H1 (cell line): ENCODE results near the gene IFITM10. TPM values are rescaled to one million over a fixed set of nuclear protein-coding genes. Genes with fewer than 3 reads are reported as not detected.

Source experiments
- CTCF ChIA-PET: fragments of 300-600 bp; sonication (Branson Sonifier 250); formaldehyde crosslinking; loops from one replicate; lab custom pipeline; 2021; ENCODE audit not compliant: partially characterized antibody; lab: Charles Lee
- POLR2A ChIA-PET: fragments of 300-600 bp; sonication (Branson Sonifier 250); formaldehyde crosslinking; loops from one replicate; lab custom pipeline; 2021; ENCODE audit warnings: inconsistent platforms; ENCODE audit not compliant: partially characterized antibody; lab: Charles Lee
- DNase-seq, 2 experiments: peaks; one replicate each; pipeline versions ENCODE4 v3.0.0 to v3.0.0-alpha.2; 2010 to 2022; ENCODE audit warnings: low spot score in 2 of 2, low read depth in 1 of 2, mixed read lengths in 1 of 2
- FAIRE-seq: peaks from 2 replicates; lab custom pipeline; 2011; peaks lifted over from hg19 to GRCh38; lab: Jason Lieb, UNC
- H2AFZ ChIP-seq: 2 replicates; pipeline ENCODE4 v1.8.1; 2012; ENCODE audit warnings: low read length, inconsistent platforms
- H2AK5ac ChIP-seq: 2 replicates; pipeline ENCODE4 v1.6.1; 2013; ENCODE audit warnings: low read depth, low read length
- H2BK120ac ChIP-seq: replicated peaks from 2 replicates; pipeline ENCODE3; 2013; ENCODE audit warnings: low read depth, low read length, inconsistent platforms
- H2BK12ac ChIP-seq: 2 replicates; pipeline ENCODE4 v1.6.1; 2013; ENCODE audit warnings: low read depth, low read length
- H2BK15ac ChIP-seq: 2 replicates; pipeline ENCODE4 v1.6.1; 2013; ENCODE audit warnings: low read length
- H2BK20ac ChIP-seq: 2 replicates; pipeline ENCODE4 v1.6.1; 2013; ENCODE audit warnings: low read length
- H2BK5ac ChIP-seq: 2 replicates; pipeline ENCODE4 v1.6.1; 2013; ENCODE audit warnings: low read depth, low read length
- H3K14ac ChIP-seq: 2 replicates; pipeline ENCODE4 v1.6.1; 2013; ENCODE audit warnings: inconsistent platforms; ENCODE audit not compliant: insufficient read length
- H3K18ac ChIP-seq: 2 replicates; pipeline ENCODE4 v1.6.1; 2013; ENCODE audit warnings: low read length; ENCODE audit errors: extremely low read depth
- H3K23ac ChIP-seq: 2 replicates; pipeline ENCODE4 v1.6.1; 2013; ENCODE audit warnings: inconsistent platforms; ENCODE audit not compliant: insufficient read length
- H3K23me2 ChIP-seq: 2 replicates; pipeline ENCODE4 v1.6.1; 2013; ENCODE audit warnings: low read depth, low read length
- H3K27ac ChIP-seq: 2 replicates; pipeline ENCODE4 v1.6.1; 2011; ENCODE audit warnings: low read depth, low read length, inconsistent platforms
- H3K27me3 ChIP-seq, 4 experiments: replicated peaks in 1 of 4; 1 replicate in 1 of 4; 2 replicates in 3 of 4; pipeline versions ENCODE4 v1.6.1 to v1.8.1; 2011 to 2013; ENCODE audit warnings: low read length in 3 of 4, mild to moderate bottlenecking in 3 of 4, inconsistent platforms in 2 of 4, mixed read lengths in 2 of 4, moderate library complexity in 1 of 4; ENCODE audit not compliant: control insufficient read depth in 3 of 4, insufficient read depth in 3 of 4; ENCODE audit errors: extremely low read depth in 1 of 4
- H3K36me3 ChIP-seq, 4 experiments: 2 replicates each; pipeline versions ENCODE4 v1.6.1 to v1.8.1; 2011 to 2013; ENCODE audit warnings: mild to moderate bottlenecking in 4 of 4, low read length in 3 of 4, moderate library complexity in 2 of 4, control low read depth in 1 of 4, inconsistent platforms in 1 of 4; ENCODE audit not compliant: insufficient read depth in 4 of 4, control insufficient read depth in 2 of 4
- H3K4ac ChIP-seq: replicated peaks from 2 replicates; pipeline ENCODE3; 2013; ENCODE audit warnings: low read length, low read depth, mixed read lengths, inconsistent platforms; ENCODE audit not compliant: insufficient read length
- H3K4me1 ChIP-seq, 4 experiments: replicated peaks in 1 of 4; 1 replicate in 1 of 4; 2 replicates in 3 of 4; pipeline versions ENCODE4 v1.6.1 to v1.8.1; 2011 to 2013; ENCODE audit warnings: low read length in 3 of 4, inconsistent platforms in 2 of 4, mixed read lengths in 1 of 4; ENCODE audit not compliant: insufficient read depth in 4 of 4, control insufficient read depth in 3 of 4
- H3K4me2 ChIP-seq, 2 experiments: 2 replicates each; pipeline versions ENCODE4 v1.6.1 to v1.8.1; 2011 to 2013; ENCODE audit warnings: low read depth in 2 of 2, low read length in 2 of 2, control low read depth in 1 of 2, inconsistent platforms in 1 of 2, mild to moderate bottlenecking in 1 of 2; ENCODE audit not compliant: insufficient read depth in 1 of 2
- H3K4me3 ChIP-seq, 4 experiments: fragments of 200-600, 300-600 bp in 1 of 4; sonication (generic), shearing (Covaris generic), sonication (Bioruptor Twin) in 1 of 4; 2 replicates each; pipeline versions ENCODE4 v1.5.1 to v1.8.1; 2011 to 2016; ENCODE audit warnings: low read length in 4 of 4, low read depth in 3 of 4, control low read depth in 2 of 4, inconsistent platforms in 2 of 4, mild to moderate bottlenecking in 2 of 4, mixed read lengths in 1 of 4, moderate library complexity in 1 of 4; ENCODE audit not compliant: insufficient read depth in 2 of 4; ENCODE audit errors: extremely low read depth in 1 of 4
- H3K56ac ChIP-seq: replicated peaks from 2 replicates; pipeline ENCODE3; 2013; ENCODE audit warnings: low read depth, mild to moderate bottlenecking, mixed read lengths, low read length, inconsistent platforms; ENCODE audit not compliant: insufficient read length
- H3K79me1 ChIP-seq: 2 replicates; pipeline ENCODE4 v1.6.1; 2013; ENCODE audit warnings: low read depth, low read length, control low read depth
- H3K79me2 ChIP-seq, 2 experiments: 2 replicates each; pipeline versions ENCODE4 v1.6.1 to v1.8.1; 2012 to 2013; ENCODE audit warnings: low read length in 2 of 2, mild to moderate bottlenecking in 2 of 2, inconsistent platforms in 1 of 2; ENCODE audit not compliant: insufficient read depth in 2 of 2, control insufficient read depth in 1 of 2
- H3K9ac ChIP-seq, 4 experiments: replicated peaks in 1 of 4; 1 replicate in 1 of 4; 2 replicates in 3 of 4; pipeline versions ENCODE4 v1.6.1 to v1.8.1; 2011 to 2013; ENCODE audit warnings: low read depth in 3 of 4, low read length in 3 of 4, control low read depth in 2 of 4, mild to moderate bottlenecking in 2 of 4, moderate library complexity in 2 of 4, inconsistent platforms in 1 of 4; ENCODE audit errors: extremely low read depth in 1 of 4
- H3K9me3 ChIP-seq, 2 experiments: 2 replicates each; pipeline versions ENCODE4 v1.6.1 to v1.8.1; 2012 to 2013; ENCODE audit warnings: mild to moderate bottlenecking in 2 of 2, moderate library complexity in 2 of 2, control low read depth in 1 of 2, inconsistent platforms in 1 of 2, low read depth in 1 of 2, low read length in 1 of 2, mixed read lengths in 1 of 2; ENCODE audit not compliant: insufficient read depth in 2 of 2
- H4K20me1 ChIP-seq, 2 experiments: replicated peaks in 1 of 2; 2 replicates each; pipeline versions ENCODE3 to v1.8.1; 2011 to 2013; ENCODE audit warnings: inconsistent platforms in 2 of 2, low read length in 2 of 2, mild to moderate bottlenecking in 1 of 2; ENCODE audit not compliant: insufficient read depth in 2 of 2, control insufficient read depth in 1 of 2
- H4K5ac ChIP-seq: 2 replicates; pipeline ENCODE4 v1.6.1; 2013; ENCODE audit warnings: low read length, low read depth, mixed read lengths, inconsistent platforms; ENCODE audit not compliant: insufficient read length
- H4K8ac ChIP-seq: 2 replicates; pipeline ENCODE4 v1.8.0; 2013; ENCODE audit warnings: mild to moderate bottlenecking, moderate library complexity, low read length, inconsistent platforms; ENCODE audit not compliant: insufficient read depth; ENCODE audit errors: extremely low read depth
- H4K91ac ChIP-seq: replicated peaks from 2 replicates; pipeline ENCODE3; 2013; ENCODE audit warnings: low read length, mixed read lengths, inconsistent platforms; ENCODE audit not compliant: insufficient read length
- ATF2 ChIP-seq: IDR thresholded peaks from 2 replicates; pipeline ENCODE4 v1.6.1; 2012; ENCODE audit warnings: low read length, inconsistent platforms
- BRCA1 ChIP-seq: IDR thresholded peaks from 2 replicates; pipeline ENCODE4 v1.6.1; 2012; ENCODE audit warnings: low read depth, low read length, improper control_type of control experiment
- E2F6 ChIP-seq: IDR thresholded peaks from 2 replicates; pipeline ENCODE4 v1.6.1; 2012; ENCODE audit warnings: inconsistent platforms
- JUN ChIP-seq: IDR thresholded peaks from 2 replicates; pipeline ENCODE4 v1.6.1; 2011; ENCODE audit warnings: low read depth, mild to moderate bottlenecking, improper control_type of control experiment, low read length
- JUND ChIP-seq: IDR thresholded peaks from 2 replicates; pipeline ENCODE4 v1.6.1; 2011; ENCODE audit warnings: mild to moderate bottlenecking, improper control_type of control experiment, low read length
- MAFK ChIP-seq: IDR thresholded peaks from 2 replicates; pipeline ENCODE4 v1.6.1; 2012; ENCODE audit warnings: low read depth, mild to moderate bottlenecking, improper control_type of control experiment, low read length
- MAX ChIP-seq: IDR thresholded peaks from 2 replicates; pipeline ENCODE4 v1.6.1; 2012; ENCODE audit warnings: inconsistent platforms
- RFX5 ChIP-seq: IDR thresholded peaks from 2 replicates; pipeline ENCODE4 v1.6.1; 2011; ENCODE audit warnings: low read depth, low read length, improper control_type of control experiment, borderline replicate concordance
- SRF ChIP-seq: IDR thresholded peaks from 2 replicates; pipeline ENCODE4 v1.6.1; 2011; ENCODE audit warnings: mild to moderate bottlenecking, low read depth, low read length, moderate library complexity
- ZNF274 ChIP-seq: IDR thresholded peaks from 2 replicates; pipeline ENCODE4 v1.7.0; 2012; ENCODE audit warnings: low read length, borderline replicate concordance; ENCODE audit errors: extremely low read depth
- WGBS, 2 experiments: shearing (Covaris generic) in 1 of 2; methylation state at CpG; one replicate each; pipeline versions ENCODE4 v1.1.6 to v1.1.7; 2013 to 2015; ENCODE audit warnings: low lambda C conversion rate in 2 of 2, mixed read lengths in 2 of 2, inconsistent platforms in 1 of 2, low coverage in 1 of 2, missing lambda C conversion rate in 1 of 2; ENCODE audit not compliant: insufficient replicate concordance in 2 of 2, insufficient coverage in 1 of 2, insufficient read length in 1 of 2; ENCODE audit errors: extremely low coverage in 1 of 2, missing lambda C conversion rate in 1 of 2; 5-methylcytosine and 5-hydroxymethylcytosine counted together
- polyA plus RNA-seq, 7 experiments: library from polyadenylated mRNA; depleted of rRNA in 3 of 7; stranded (reverse) in 5 of 7; unstranded in 2 of 7; fragments of >200 nt in 5 of 7; fragments of 200-250 nt in 2 of 7; gene quantifications; 1 replicate in 5 of 7; 2 replicates in 1 of 7; 4 replicates in 1 of 7; pipeline versions ENCODE4 v1.2.1 to v1.2.3, GENCODE V29; 2011 to 2013; ENCODE audit warnings: missing spikeins in 2 of 7, mixed read lengths in 2 of 7
- total RNA-seq: library from RNA; stranded (reverse); fragmentation: NEBNext Ultra II Directional; extraction: Animal tissue kit (Norgen Biotek cat#: 25700); gene quantifications from 2 replicates; pipeline ENCODE4 v1.2.1, GENCODE V29; 2021

IFITM10 gene
- total and polyA plus RNA-seq, 2 of the 8 experiments (the other 6 are each of a cell fraction or from before 2014, with no cell fraction given): 0.08 to 0.22 TPM

GRCh38 chr11:1754376-1755150, 4.2 kb upstream of the IFITM10 start:
- no peak overlapping the region for H3K56ac ChIP-seq
- ChIA-PET POLR2A (interaction anchor here (1.2 to 2.1 kb wide), 2 partner anchors 10 to 30 kb away, joined by 3 to 5 read pairs; partner anchors contain the start of gene CTSD), CTCF (interaction anchor here (1.3 to 1.5 kb wide), 2 partner anchors 52 to 62 kb away, joined by 3 to 6 read pairs; no protein-coding TSS in a partner anchor)
- H2BK20ac ChIP-seq: no peak overlapping the region
- no peaks in the 10 kb centered on the region for H3K9me3 ChIP-seq
- 98% methylated on average over 8 of the region's 8 CpGs; no CpG with 5 or more reads in 1 of the 2 experiments for WGBS, 2 experiments
- no peak for FAIRE-seq
- H3K4me3 ChIP-seq: no peak overlapping the region
- no peak overlapping the region for H3K9ac ChIP-seq
- no peak overlapping the region for H2BK120ac ChIP-seq
- no peak overlapping the region for H2AK5ac ChIP-seq
- H2BK15ac ChIP-seq: no peak overlapping the region
- no peak overlapping the region for H4K8ac ChIP-seq
- no peak overlapping the region for H2AFZ ChIP-seq
- no peak overlapping the region for H3K14ac ChIP-seq
- H3K4me1 ChIP-seq: peaks cover 0 to 9% (median 2%) of the 10 kb centered on the region in 4 experiments; a peak in 2 of 7 replicates
- no peak for DNase-seq
- H3K23ac ChIP-seq: no peak overlapping the region
- no peak overlapping the region for H2BK5ac ChIP-seq
- peaks cover 0 to 27% (median 4%) of the 10 kb centered on the region in 4 experiments; a peak in 3 of 8 replicates for H3K36me3 ChIP-seq
- H4K5ac ChIP-seq: no peak overlapping the region
- no peaks in the 10 kb centered on the region for H3K79me1 ChIP-seq
- H2BK12ac ChIP-seq: no peak overlapping the region
- peaks cover 0 to 8% (median 5%) of the 10 kb centered on the region in 4 experiments; a peak in 5 of 7 replicates for H3K27me3 ChIP-seq
- H3K18ac ChIP-seq: no peak overlapping the region
- H3K27ac ChIP-seq: no peak overlapping the region
- H4K20me1 ChIP-seq: peaks cover 8 to 13% of the 10 kb centered on the region in 2 experiments
- H3K79me2 ChIP-seq: no peaks in the 10 kb centered on the region
- no peak overlapping the region for H3K4ac ChIP-seq
- no peak overlapping the region for H4K91ac ChIP-seq
- no peak overlapping the region for H3K4me2 ChIP-seq
- no peaks in the 10 kb centered on the region for H3K23me2 ChIP-seq
- TF ChIP-seq BRCA1 (no peak), ZNF274 (no peak), MAX (no peak), ATF2 (no peak), SRF (no peak), RFX5 (no peak), JUN (no peak), JUND (no peak), E2F6 (no peak), MAFK (no peak)
